T-helper 17 cell (primary cell): ENCODE results near the gene CHD6. TPM values are rescaled to one million over a fixed set of nuclear protein-coding genes. Genes with fewer than 3 reads are reported as not detected.
A peak's percentile ranks its signal among the peaks of the same experiment; 100 is the strongest.

ENCODE experiments used
- ATAC-seq: fragments of 150-1000 bp; cut with Tn5 transposase; 2 replicates; pipeline ENCODE4 v1.10.0; 2021; ENCODE audit warnings: mild to moderate bottlenecking, moderate library complexity
- DNase-seq, 3 donors: peaks; one replicate each; pipeline versions ENCODE4 v3.0.0 to v3.0.0-alpha.2; 2020 to 2021
- H3K9me3 ChIP-seq: one replicate; pipeline ENCODE4 v1.7.0; 2013; ENCODE audit warnings: low read length, mild to moderate bottlenecking; ENCODE audit not compliant: control insufficient read depth, poor library complexity, severe bottlenecking
- H3K27ac Mint-ChIP-seq: one replicate; pipeline ENCODE4 v1.8.0; 2022; ENCODE audit warnings: mild to moderate bottlenecking, moderate library complexity, mixed read lengths
- H3K27me3 Mint-ChIP-seq: one replicate; pipeline ENCODE4 v1.8.0; 2022; ENCODE audit warnings: mixed read lengths
- H3K36me3 Mint-ChIP-seq: one replicate; pipeline ENCODE4 v1.8.0; 2022; ENCODE audit warnings: low read depth, mixed read lengths
- H3K4me1 Mint-ChIP-seq: one replicate; pipeline ENCODE4 v1.8.0; 2022; ENCODE audit warnings: mild to moderate bottlenecking, mixed read lengths
- H3K4me3 Mint-ChIP-seq: one replicate; pipeline ENCODE4 v1.8.0; 2022; ENCODE audit warnings: mild to moderate bottlenecking, moderate library complexity, mixed read lengths
- total RNA-seq, 4 donors: library from RNA in 2 of 4; stranded (reverse) in 2 of 4; gene quantifications; one replicate each; pipeline ENCODE4 v1.2.3 and lab custom pipeline; 2022 to 2026

The CHD6 gene
- total RNA-seq, 2 donors from 2014 or later: 83.3 to 87.0 TPM

DNA sequence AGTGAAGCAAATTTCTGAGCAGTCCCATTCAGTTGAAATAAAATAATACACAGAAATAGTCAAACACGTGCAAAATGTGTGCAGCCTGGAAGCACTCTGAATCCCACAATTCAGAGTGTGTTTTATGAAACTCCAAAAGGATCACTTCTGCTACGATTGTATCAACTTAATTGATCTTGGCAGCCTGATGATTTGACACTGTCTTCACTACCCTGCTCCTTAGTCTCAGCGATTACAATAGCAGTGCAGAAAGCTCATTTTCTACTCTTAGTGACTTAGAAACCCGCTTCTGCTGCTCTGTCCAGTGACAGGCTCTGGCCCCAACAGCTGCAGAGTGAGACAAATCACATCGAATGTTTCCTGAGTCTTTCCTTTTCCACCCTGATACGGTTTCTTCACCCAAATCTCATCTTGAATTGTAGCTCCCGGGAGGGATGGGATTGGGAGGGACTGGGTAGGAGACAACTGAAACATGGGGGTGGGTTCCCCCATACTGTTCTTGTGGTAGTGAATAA lies 235.3 kb downstream of the CHD6 start:
- Mint-ChIP-seq H3K27me3 (peaks cover 27% of the 10 kb centered on the region), H3K4me3 (no peak overlapping the region), H3K4me1 (peaks cover 10% of the 10 kb centered on the region), H3K27ac (no peak overlapping the region), H3K36me3 (no peaks in the 10 kb centered on the region)
- no peak for DNase-seq
- no peak for ATAC-seq
- H3K9me3 ChIP-seq: no peaks in the 10 kb centered on the region

GRCh38 chr20:41380551-41381193 lies 237.5 kb downstream of the CHD6 start:
- ATAC-seq (no peak), DNase-seq (no peak)
- peaks cover 49% of the 10 kb centered on the region for H3K27me3 Mint-ChIP-seq
- H3K4me3 Mint-ChIP-seq: no peak overlapping the region
- H3K36me3 Mint-ChIP-seq: peaks cover 3% of the 10 kb centered on the region
- H3K4me1 Mint-ChIP-seq: peaks cover 12% of the 10 kb centered on the region
- no peak overlapping the region for H3K27ac Mint-ChIP-seq
- H3K9me3 ChIP-seq: no peaks in the 10 kb centered on the region

DNA sequence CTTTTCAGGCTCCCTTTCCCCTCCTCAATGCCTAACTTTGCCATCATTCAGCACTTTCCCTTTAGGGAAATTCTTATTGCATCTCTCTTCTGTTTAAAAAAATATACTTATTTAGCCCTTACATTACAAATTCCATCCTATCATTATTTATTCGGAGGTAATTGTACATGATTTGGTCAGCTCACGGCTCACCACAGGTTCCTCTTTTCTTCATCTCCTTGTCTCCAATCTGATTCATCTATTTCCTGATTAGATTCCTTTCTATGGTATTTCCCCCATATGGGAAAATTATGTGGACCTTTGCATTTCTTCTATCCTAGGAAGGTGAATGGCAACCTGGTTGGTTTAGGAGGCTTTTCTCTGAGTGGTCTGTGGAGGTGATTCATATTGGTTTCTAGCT lies 238.6 kb downstream of the CHD6 start:
- Mint-ChIP-seq H3K27ac (no peak overlapping the region), H3K36me3 (peaks cover 3% of the 10 kb centered on the region), H3K27me3 (peaks cover 54% of the 10 kb centered on the region), H3K4me3 (no peak overlapping the region), H3K4me1 (peaks cover 12% of the 10 kb centered on the region)
- DNase-seq (no peak), ATAC-seq (no peak)
- H3K9me3 ChIP-seq: no peaks in the 10 kb centered on the region

DNA sequence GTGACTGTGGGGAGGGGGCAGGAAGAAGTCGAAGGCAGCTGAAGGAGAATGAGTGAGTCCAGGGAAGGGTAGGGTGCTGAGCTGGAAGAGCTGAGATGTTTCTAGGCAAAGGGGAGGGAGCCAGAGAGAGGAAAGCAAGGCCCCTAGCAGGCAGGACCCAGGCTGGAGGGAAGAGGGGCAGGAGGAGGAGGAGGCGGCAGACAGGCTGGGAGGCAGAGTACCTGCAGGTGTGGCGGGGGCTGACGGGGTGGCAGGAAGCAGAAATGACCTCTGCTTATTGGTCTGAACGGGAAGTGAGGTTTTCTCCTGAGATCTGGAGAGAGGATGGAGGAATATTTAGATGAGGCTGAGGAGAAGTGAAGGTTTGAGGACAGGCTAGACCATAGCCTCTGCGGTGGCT lies 240.9 kb downstream of the CHD6 start:
- no peaks in the 10 kb centered on the region for H3K9me3 ChIP-seq
- Mint-ChIP-seq H3K36me3 (peaks cover 6% of the 10 kb centered on the region), H3K4me3 (no peak overlapping the region), H3K4me1 (peaks cover 11% of the 10 kb centered on the region), H3K27ac (no peak overlapping the region), H3K27me3 (peaks cover 70% of the 10 kb centered on the region)
- ATAC-seq (no peak), DNase-seq (no peak)

DNA sequence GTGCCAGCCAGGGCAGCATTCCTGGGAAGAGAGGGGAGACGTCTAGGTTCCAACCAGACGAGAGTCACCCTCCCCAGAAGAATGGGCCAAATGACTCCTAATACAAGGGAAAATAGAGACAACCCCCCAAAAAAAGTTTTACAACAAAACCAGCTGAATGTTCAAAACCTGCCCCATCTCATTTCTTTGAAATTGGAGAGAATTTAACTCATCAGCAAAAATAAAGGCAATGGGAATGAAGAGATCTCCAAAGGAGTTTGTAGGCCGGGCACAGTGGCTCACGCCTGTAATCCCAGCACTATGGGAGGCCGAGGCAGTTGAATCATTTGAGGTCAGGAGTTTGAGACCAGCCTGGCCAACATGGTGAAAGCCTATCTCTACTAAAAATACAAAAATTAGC lies 241.8 kb downstream of the CHD6 start:
- peaks cover 70% of the 10 kb centered on the region for H3K27me3 Mint-ChIP-seq
- no peak overlapping the region for H3K27ac Mint-ChIP-seq
- DNase-seq (no peak), ATAC-seq (no peak)
- H3K4me3 Mint-ChIP-seq: no peak overlapping the region
- H3K4me1 Mint-ChIP-seq: peaks cover 10% of the 10 kb centered on the region
- H3K36me3 Mint-ChIP-seq: peaks cover 6% of the 10 kb centered on the region
- no peaks in the 10 kb centered on the region for H3K9me3 ChIP-seq

GRCh38 chr20:41375846-41376245 lies 242.3 kb downstream of the CHD6 start:
- peaks cover 6% of the 10 kb centered on the region for H3K36me3 Mint-ChIP-seq
- no peak overlapping the region for H3K27ac Mint-ChIP-seq
- peaks cover 67% of the 10 kb centered on the region for H3K27me3 Mint-ChIP-seq
- H3K4me1 Mint-ChIP-seq: peaks cover 9% of the 10 kb centered on the region
- no peak overlapping the region for H3K4me3 Mint-ChIP-seq
- H3K9me3 ChIP-seq: no peaks in the 10 kb centered on the region
- DNase-seq (no peak), ATAC-seq (no peak)

GRCh38 chr20:41373931-41374920 lies 244.0 kb downstream of the CHD6 start:
- Mint-ChIP-seq H3K27me3 (peaks cover 60% of the 10 kb centered on the region), H3K4me1 (peaks cover 3% of the 10 kb centered on the region), H3K27ac (no peak overlapping the region), H3K4me3 (no peak overlapping the region), H3K36me3 (peaks cover 6% of the 10 kb centered on the region)
- DNase-seq (no peak), ATAC-seq (no peak)
- H3K9me3 ChIP-seq: no peaks in the 10 kb centered on the region

DNA sequence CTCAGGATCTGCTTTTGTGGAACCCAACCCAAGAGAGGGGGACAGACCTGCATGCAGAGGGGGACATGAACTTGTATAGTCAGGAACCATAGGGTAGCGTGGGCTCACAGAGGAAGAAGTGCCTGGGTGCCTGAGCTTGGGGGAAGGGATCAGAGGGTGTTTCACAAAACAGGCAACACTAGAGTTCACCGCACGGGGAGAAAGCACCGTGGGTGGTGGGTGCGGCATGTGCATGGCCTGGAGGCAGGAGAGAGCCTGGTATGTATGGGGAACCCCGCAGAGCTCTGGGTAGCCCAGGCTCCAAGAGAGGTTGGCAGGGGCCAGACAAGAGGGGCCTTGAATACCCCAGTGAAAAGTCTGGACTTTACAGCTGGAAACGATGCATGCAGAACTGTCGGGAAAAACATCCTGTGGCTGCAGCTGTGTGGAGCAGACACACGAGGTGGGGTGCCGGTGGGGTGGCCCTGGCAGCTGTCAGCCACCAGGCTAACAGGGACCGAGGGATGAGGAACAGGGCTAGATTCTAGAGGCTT lies 244.9 kb downstream of the CHD6 start:
- no peak for DNase-seq
- Mint-ChIP-seq H3K27me3 (peaks cover 61% of the 10 kb centered on the region), H3K27ac (no peak overlapping the region), H3K4me1 (peaks cover 3% of the 10 kb centered on the region), H3K4me3 (no peak overlapping the region), H3K36me3 (peaks cover 6% of the 10 kb centered on the region)
- ATAC-seq: no peak
- no peaks in the 10 kb centered on the region for H3K9me3 ChIP-seq

- H3K27ac Mint-ChIP-seq: no peak overlapping the region
- peaks cover 4% of the 10 kb centered on the region for H3K4me1 Mint-ChIP-seq
- ATAC-seq: no peak
- H3K9me3 ChIP-seq: no peaks in the 10 kb centered on the region
- no peak for DNase-seq
- no peak overlapping the region for H3K4me3 Mint-ChIP-seq
- H3K27me3 Mint-ChIP-seq: peaks cover 56% of the 10 kb centered on the region
- H3K36me3 Mint-ChIP-seq: peaks cover 5% of the 10 kb centered on the region
Observed at GRCh38 chr20:41371371-41371770, 246.8 kb downstream of the CHD6 start.

- Mint-ChIP-seq H3K4me3 (no peak overlapping the region), H3K27me3 (peaks cover 52% of the 10 kb centered on the region)
Observed at GRCh38 chr20:41370176-41370575, 248.0 kb downstream of the CHD6 start.

DNA sequence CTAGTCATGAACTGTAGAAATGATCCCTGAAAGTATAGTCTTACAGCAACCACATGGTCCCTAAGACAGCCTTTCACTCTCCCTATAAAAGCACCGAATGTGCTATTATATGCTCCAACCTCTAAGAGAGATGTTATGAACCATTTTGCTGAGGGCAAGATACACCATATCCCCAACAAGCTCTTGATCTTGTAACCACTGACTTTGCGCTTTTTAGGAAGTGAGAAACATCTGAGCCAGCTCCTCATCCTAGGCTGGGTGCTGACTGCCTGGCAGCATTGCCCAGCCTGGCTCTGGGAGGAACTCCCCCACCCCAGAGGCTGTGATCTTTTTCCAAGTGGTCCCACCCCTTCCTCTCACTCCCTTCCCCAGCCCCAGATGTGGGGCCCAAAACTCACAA lies 248.5 kb downstream of the CHD6 start:
- H3K4me3 Mint-ChIP-seq: no peak overlapping the region
- peaks cover 10% of the 10 kb centered on the region for H3K36me3 Mint-ChIP-seq
- ATAC-seq (no peak), DNase-seq (no peak)
- no peaks in the 10 kb centered on the region for H3K9me3 ChIP-seq
- H3K4me1 Mint-ChIP-seq: peaks cover 4% of the 10 kb centered on the region
- no peak overlapping the region for H3K27ac Mint-ChIP-seq
- peaks cover 57% of the 10 kb centered on the region for H3K27me3 Mint-ChIP-seq

More at GRCh38 chr20:41370176-41370575, 248.0 kb downstream of the CHD6 start:
- no peaks in the 10 kb centered on the region for H3K9me3 ChIP-seq
- ATAC-seq (no peak), DNase-seq (no peak)
- Mint-ChIP-seq H3K4me1 (peaks cover 4% of the 10 kb centered on the region), H3K36me3 (peaks cover 9% of the 10 kb centered on the region), H3K27ac (no peak overlapping the region)

DNA sequence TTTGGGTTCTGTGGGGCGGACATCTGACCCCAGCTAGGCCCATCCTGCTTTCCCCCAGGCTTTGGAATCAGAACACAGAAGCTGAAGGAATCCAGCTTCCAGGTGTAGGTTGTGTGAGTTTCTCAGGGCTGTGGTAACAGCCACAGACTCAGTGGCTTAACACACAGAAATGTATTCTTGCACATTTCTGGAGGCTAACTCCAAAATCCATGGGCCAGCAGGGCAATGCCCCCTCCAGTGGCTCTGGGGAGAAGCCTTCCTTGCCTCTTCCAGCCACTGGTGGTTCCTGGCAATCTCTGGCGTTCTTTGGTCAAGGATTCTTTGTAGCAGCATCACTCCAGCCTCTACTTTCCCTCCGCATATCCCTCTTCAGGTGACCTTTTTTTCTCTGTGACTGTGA lies 250.2 kb downstream of the CHD6 start:
- peaks cover 43% of the 10 kb centered on the region for H3K27me3 Mint-ChIP-seq
- peak overlapping the region; percentile 80 for H3K4me3 Mint-ChIP-seq
- H3K27ac Mint-ChIP-seq: no peak overlapping the region

DNA sequence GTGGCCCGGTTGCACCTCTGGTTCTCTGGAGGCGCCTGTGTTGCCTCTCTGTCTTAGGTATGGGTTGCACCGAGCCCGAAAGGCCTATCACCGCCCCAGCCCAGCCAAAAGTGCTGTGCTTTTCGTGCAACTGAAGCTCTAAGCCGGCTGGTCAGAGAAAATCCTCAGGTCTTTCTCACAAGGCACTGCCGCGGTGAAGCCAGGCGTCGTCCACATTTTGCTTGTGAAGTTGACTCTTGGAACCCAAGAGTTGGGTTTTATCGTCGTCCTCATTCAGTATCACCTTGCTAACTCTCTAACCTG lies 250.8 kb downstream of the CHD6 start:
- Mint-ChIP-seq H3K4me3 (peak overlapping the region; percentile 80), H3K27ac (peak overlapping the region; percentile 37), H3K27me3 (peaks cover 42% of the 10 kb centered on the region), H3K36me3 (peaks cover 9% of the 10 kb centered on the region), H3K4me1 (peaks cover 4% of the 10 kb centered on the region)
- H3K9me3 ChIP-seq: no peaks in the 10 kb centered on the region
- DNase-seq (no peak), ATAC-seq (no peak)

More for the DNA sequence above, 250.2 kb downstream of the CHD6 start:
- Mint-ChIP-seq H3K36me3 (peaks cover 9% of the 10 kb centered on the region), H3K4me1 (peaks cover 4% of the 10 kb centered on the region)
- ATAC-seq: no peak
- H3K9me3 ChIP-seq: no peaks in the 10 kb centered on the region
- DNase-seq: no peak
